ENCODE data around the gene LRRC42. TPM values are rescaled to one million over a fixed set of nuclear protein-coding genes. Genes with fewer than 3 reads are reported as not detected.

The LRRC42 gene
- total RNA-seq, 1 donor from 2014 or later, result 51.1 TPM

DNA sequence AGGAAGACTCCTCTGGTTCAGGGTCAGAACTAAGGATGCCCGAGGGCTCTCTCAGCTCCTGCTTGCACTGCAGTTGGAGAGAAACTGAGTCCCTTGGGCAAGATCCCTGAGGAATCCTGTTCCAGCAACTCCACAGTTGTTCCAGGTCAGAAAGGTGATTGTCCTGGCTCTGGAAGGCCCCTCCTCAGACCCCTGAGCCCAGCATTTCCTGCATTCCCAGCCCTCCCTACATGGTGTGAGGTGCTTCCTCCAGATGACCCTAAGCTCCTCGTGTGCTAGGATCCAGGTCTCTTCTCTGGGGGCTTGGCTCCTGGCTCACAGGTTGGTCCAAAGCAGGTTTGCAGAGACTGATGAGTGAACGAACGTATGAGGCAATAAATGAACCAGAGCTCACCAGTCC, 60.4 kb downstream of the LRRC42 start:
- no peaks in the 10 kb centered on the region for H3K36me3 ChIP-seq (ENCODE audit: control insufficient read depth, insufficient read depth, low read length)
- no peak for DNase-seq (ENCODE audit: low read depth)
- FAIRE-seq, result no peak
- H3K27me3 ChIP-seq (ENCODE audit: control insufficient read depth, insufficient read depth, low read length), result peaks cover 11% of the 10 kb centered on the region
- no peak overlapping the region for H3K4me3 ChIP-seq (ENCODE audit: low read depth, low read length)
- TF ChIP-seq, protein P1, sequence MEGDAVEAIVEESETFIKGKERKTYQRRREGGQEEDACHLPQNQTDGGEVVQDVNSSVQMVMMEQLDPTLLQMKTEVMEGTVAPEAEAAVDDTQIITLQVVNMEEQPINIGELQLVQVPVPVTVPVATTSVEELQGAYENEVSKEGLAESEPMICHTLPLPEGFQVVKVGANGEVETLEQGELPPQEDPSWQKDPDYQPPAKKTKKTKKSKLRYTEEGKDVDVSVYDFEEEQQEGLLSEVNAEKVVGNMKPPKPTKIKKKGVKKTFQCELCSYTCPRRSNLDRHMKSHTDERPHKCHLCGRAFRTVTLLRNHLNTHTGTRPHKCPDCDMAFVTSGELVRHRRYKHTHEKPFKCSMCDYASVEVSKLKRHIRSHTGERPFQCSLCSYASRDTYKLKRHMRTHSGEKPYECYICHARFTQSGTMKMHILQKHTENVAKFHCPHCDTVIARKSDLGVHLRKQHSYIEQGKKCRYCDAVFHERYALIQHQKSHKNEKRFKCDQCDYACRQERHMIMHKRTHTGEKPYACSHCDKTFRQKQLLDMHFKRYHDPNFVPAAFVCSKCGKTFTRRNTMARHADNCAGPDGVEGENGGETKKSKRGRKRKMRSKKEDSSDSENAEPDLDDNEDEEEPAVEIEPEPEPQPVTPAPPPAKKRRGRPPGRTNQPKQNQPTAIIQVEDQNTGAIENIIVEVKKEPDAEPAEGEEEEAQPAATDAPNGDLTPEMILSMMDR (IDR thresholded peaks at IDR 0.05; ENCODE audit: insufficient read depth, low read length, severe bottlenecking), result no peak

DNA sequence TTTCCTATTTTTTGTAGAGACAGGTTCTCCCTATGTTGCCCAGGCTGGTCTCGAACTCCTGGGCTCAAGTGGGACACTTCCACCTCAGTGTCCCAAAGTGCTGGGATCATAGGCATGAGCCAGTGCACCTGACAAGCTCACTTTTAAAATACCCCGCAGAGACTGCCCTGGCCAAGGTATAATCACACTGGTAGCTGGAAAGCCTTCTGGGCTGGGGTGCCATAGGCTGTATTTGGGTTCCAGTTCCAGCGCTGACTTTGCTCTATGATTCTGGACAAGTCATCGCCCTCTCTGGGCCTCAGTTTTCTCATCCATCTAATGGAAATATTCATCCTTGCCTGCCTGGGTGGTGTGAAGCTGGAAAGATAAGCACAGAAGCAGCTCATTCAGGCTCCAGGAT, 61.5 kb downstream of the LRRC42 start:
- DNase-seq (ENCODE audit: low read depth) (no peak), FAIRE-seq (no peak)
- Histone ChIP-seq H3K36me3 (ENCODE audit: control insufficient read depth, insufficient read depth, low read length) (no peaks in the 10 kb centered on the region), H3K4me3 (ENCODE audit: low read depth, low read length) (no peak overlapping the region), H3K27me3 (ENCODE audit: control insufficient read depth, insufficient read depth, low read length) (peaks cover 11% of the 10 kb centered on the region)
- TF ChIP-seq, protein P1 (IDR thresholded peaks at IDR 0.05; ENCODE audit: insufficient read depth, low read length, severe bottlenecking), result no peak

DNA sequence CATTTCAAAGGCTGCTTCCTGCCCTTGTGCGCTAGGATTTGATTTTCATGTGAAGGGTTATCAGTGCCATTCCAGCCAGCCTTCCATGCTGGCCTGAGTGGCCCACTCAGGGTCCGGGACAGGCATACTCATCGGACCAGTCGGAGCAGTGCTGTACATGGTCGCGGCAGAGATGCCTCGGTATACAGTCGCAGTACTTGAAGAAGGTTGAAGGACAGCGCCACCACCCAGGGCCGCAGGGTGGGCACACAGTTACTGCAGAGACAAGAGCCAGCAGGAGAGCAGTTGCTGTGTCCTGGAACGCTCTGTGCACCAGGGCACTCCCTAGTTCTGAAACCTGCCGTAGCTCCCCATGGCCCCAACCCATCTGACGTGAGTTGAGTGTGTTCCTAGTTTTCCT, 62.7 kb downstream of the LRRC42 start:
- TF ChIP-seq, protein P1 (IDR thresholded peaks at IDR 0.05; ENCODE audit: insufficient read depth, low read length, severe bottlenecking), result no peak
- FAIRE-seq, result no peak
- no peak overlapping the region for H3K4me3 ChIP-seq (ENCODE audit: low read depth, low read length)

DNA sequence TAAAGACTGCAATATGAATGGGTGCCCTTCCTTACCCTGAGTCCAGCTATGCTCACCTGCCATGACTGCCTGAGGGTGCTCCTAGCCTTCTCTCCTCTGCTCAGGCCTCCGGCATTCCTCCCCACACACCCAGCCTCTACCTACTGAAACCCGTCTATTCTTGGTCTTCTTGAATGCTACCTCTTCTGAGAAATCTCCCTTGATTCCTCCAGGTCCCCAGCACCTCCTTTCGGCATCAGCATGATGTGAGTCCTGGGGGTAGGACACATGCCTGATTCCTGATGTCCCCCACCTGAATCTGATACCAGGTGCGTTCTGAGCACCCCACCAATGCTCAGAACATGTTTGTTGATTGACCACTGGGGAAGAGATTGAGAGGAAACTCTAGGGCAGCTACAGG, 63.3 kb downstream of the LRRC42 start:
- peaks cover 11% of the 10 kb centered on the region for H3K27me3 ChIP-seq (ENCODE audit: control insufficient read depth, insufficient read depth, low read length)

More for the DNA sequence above, 62.7 kb downstream of the LRRC42 start:
- no peaks in the 10 kb centered on the region for H3K36me3 ChIP-seq (ENCODE audit: control insufficient read depth, insufficient read depth, low read length)
- DNase-seq (ENCODE audit: low read depth), result no peak
- H3K27me3 ChIP-seq (ENCODE audit: control insufficient read depth, insufficient read depth, low read length), result peaks cover 11% of the 10 kb centered on the region

DNA sequence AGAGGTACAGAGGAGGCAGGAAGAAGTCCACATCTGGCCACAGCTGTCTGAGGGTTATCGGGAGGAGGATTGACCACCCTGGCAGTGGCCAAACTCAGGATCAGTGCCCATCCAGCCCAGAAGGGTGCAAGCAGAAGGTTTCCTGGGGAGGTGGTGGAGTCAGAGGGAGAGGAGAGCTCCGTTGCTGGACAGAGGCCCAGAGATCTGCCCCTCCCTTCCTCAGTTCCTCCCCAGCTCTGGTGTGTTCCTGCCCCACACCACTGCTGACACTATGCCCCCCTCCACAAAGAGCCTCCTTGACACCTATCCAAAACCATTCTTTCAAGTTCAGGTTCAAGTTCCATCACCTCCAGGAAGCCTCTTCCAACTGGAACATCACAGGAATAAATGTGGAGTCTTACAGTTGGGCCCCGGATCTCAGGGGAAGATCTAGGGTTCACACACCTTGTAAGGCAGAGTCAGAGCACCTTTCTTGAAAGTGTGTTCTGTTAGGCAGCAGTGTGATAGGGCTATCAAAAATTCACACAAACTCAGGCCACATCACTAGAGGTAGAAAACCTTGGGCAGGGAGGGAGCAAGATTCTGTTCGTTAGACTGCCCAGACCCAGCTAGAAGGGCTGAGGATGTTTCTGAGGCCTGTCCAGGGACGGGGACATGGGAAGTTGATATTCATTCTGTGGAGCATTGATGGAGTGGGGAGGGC, 64.4 kb downstream of the LRRC42 start:
- Histone ChIP-seq H3K27me3 (ENCODE audit: control insufficient read depth, insufficient read depth, low read length) (peaks cover 11% of the 10 kb centered on the region), H3K36me3 (ENCODE audit: control insufficient read depth, insufficient read depth, low read length) (no peaks in the 10 kb centered on the region), H3K4me3 (ENCODE audit: low read depth, low read length) (no peak overlapping the region)
- no peak for DNase-seq (ENCODE audit: low read depth)
- no peak for FAIRE-seq
- TF ChIP-seq, protein P1 (IDR thresholded peaks at IDR 0.05; ENCODE audit: insufficient read depth, low read length, severe bottlenecking), result no peak

More for the DNA sequence above, 63.3 kb downstream of the LRRC42 start:
- Histone ChIP-seq H3K4me3 (ENCODE audit: low read depth, low read length) (no peak overlapping the region), H3K36me3 (ENCODE audit: control insufficient read depth, insufficient read depth, low read length) (no peaks in the 10 kb centered on the region)
- DNase-seq (ENCODE audit: low read depth) (no peak), FAIRE-seq (no peak)
- TF ChIP-seq, protein P1 (IDR thresholded peaks at IDR 0.05; ENCODE audit: insufficient read depth, low read length, severe bottlenecking), result no peak

All from bronchial epithelial cell (primary cell).